ENCODE measurements around the gene CDC20. TPM values are rescaled to one million over a fixed set of nuclear protein-coding genes. Genes with fewer than 3 reads are reported as not detected.
"Not testable (repeated sequence)": the region's sequence is repeated elsewhere in the genome, so short reads cannot be mapped to it uniquely, and the experiment has no call there.

The CDC20 gene
- total RNA-seq, 1 experiment from 2014 or later, result 204 TPM

- no peaks in the 10 kb centered on the region for H3K27me3 Mint-ChIP-seq (ENCODE audit: insufficient read depth, unreplicated experiment)
- H3K4me3 Mint-ChIP-seq (ENCODE audit: unreplicated experiment), result peak overlapping the region; percentile 87
- ChIA-PET POLR2A (interaction anchor here (0.6 to 4.9 kb wide), 18 partner anchors 9 to 344 kb away, joined by 3 to 69 read pairs (median 4); partner anchors contain the start of genes C1orf210, CDC20, MED8 and SZT2), CTCF (interaction anchor here (0.6 to 1.3 kb wide), 5 partner anchors 9 to 604 kb away, joined by 3 to 5 read pairs (median 3); partner anchors contain the start of genes CDC20 and MED8)
- H3K9me3 Mint-ChIP-seq (ENCODE audit: unreplicated experiment), result no peaks in the 10 kb centered on the region
- peaks cover 33% of the 10 kb centered on the region for H3K4me1 Mint-ChIP-seq (ENCODE audit: insufficient read depth, unreplicated experiment)
- peak; percentile 79 for DNase-seq (ENCODE audit: unreplicated experiment)
- no peak for TF ChIP-seq CTCF (IDR thresholded peaks at IDR 0.05; ENCODE audit: unreplicated experiment)
- H3K36me3 Mint-ChIP-seq (ENCODE audit: insufficient read depth, unreplicated experiment), result peaks cover 26% of the 10 kb centered on the region
- peak overlapping the region; percentile 84 for H3K27ac Mint-ChIP-seq (ENCODE audit: low read depth, unreplicated experiment)
- intact Hi-C loops (cut with micrococcal nuclease), result no loop called here
- TSS peak; percentile 43 for BruUV-seq (replicated peaks)
These were observed 8.5 kb downstream of the CDC20 start for GRCh38 chr1:43367026-43367903.

DNA sequence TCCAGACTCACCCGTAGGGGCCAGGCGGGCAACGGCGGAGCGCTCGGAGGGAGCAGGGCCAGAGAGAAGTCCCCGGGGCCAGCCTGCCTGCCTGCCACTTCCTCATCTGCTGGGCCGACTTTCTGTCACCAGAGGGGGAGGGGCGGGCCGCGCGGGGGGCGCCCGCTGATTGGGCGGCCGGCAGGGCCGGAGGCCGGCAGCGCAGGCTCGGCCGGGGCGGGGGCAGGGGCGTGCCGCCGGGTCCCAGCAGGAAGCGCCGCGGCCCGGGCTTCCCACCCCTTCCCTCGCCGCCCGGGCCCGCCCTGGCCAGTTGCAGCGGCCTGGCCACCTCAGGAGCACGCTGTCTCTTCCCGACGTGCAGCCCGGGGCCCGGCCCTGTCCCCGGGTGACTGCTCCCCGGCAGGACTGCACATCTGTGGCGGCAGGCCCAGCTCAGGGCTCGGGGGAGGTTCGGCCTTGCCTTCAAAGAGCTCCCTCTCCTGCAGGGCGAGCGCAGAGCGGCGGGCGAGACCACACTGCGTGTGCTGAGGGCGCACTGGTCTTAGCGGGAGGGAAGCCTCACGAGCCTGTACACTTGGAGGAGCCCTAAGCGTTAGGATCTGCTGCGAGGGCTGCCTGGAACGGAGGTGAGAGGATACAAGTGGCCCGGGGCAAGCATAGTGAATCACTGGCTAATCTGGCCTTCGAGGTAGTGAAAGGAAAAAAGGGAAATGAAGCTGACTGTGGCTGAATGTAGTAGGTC is 9.3 kb downstream of the CDC20 start, which contains the start of gene ELOVL1:
ELOVL1 (minus strand) TSS at position 108 of the 742 bp plus-strand sequence. CDS start 2,402 bp downstream, outside the sequence.
- intact Hi-C loops (cut with micrococcal nuclease), result loop anchor here (1.0 kb wide), 1 partner anchor 21 kb away; the partner anchor contains the start of genes MED8 and SZT2
- H3K4me1 Mint-ChIP-seq (ENCODE audit: insufficient read depth, unreplicated experiment), result peaks cover 33% of the 10 kb centered on the region
- BruUV-seq (replicated peaks), result TSS peak; percentile 81
- ChIA-PET CTCF (interaction anchor here (0.6 to 1.3 kb wide), 8 partner anchors 9 to 297 kb away, joined by 3 to 8 read pairs (median 4); partner anchors contain the start of genes CDC20 and MED8), POLR2A (interaction anchor here (0.6 to 4.9 kb wide), 25 partner anchors 9 to 456 kb away, joined by 3 to 69 read pairs (median 4); partner anchors contain the start of genes C1orf210, CDC20, CFAP57 and EBNA1BP2)
- DNase-seq (ENCODE audit: unreplicated experiment), result peak; percentile 85
- no peaks in the 10 kb centered on the region for H3K9me3 Mint-ChIP-seq (ENCODE audit: unreplicated experiment)
- H3K4me3 Mint-ChIP-seq (ENCODE audit: unreplicated experiment), result peak within 1 kb of the TSS; percentile 87
- no peak for TF ChIP-seq CTCF (IDR thresholded peaks at IDR 0.05; ENCODE audit: unreplicated experiment)
- H3K36me3 Mint-ChIP-seq (ENCODE audit: insufficient read depth, unreplicated experiment), result peaks cover 18% of the 10 kb centered on the region
- no peaks in the 10 kb centered on the region for H3K27me3 Mint-ChIP-seq (ENCODE audit: insufficient read depth, unreplicated experiment)
- peak within 1 kb of the TSS; percentile 84 for H3K27ac Mint-ChIP-seq (ENCODE audit: low read depth, unreplicated experiment)

DNA sequence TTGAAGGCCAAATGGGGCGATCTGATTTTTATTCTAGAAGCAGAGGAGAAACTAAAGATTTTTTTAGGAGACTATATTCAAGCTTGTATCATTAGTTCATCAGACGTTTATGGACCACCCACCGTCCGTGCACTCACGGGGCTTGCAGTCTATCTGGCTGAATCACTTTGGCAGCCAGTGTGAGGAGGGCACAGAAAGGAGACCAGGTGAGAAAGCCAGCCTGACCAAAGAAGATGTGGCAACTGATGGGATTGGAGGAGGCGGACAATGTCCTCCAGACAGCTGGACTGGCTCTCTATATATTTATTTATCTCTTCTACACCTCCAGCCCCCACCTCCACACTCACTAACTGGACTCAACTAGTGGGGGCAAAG is 9.9 kb downstream of the CDC20 start:
- BruUV-seq (replicated peaks), result no TSS peak
- H3K4me1 Mint-ChIP-seq (ENCODE audit: insufficient read depth, unreplicated experiment), result peaks cover 33% of the 10 kb centered on the region
- H3K36me3 Mint-ChIP-seq (ENCODE audit: insufficient read depth, unreplicated experiment), result peaks cover 14% of the 10 kb centered on the region
- intact Hi-C loops (cut with micrococcal nuclease), result loop anchor here (1.0 kb wide), 1 partner anchor 21 kb away; the partner anchor contains the start of genes MED8 and SZT2
- TF ChIP-seq CTCF (IDR thresholded peaks at IDR 0.05; ENCODE audit: unreplicated experiment), result no peak
- ChIA-PET POLR2A (interaction anchor here (0.6 to 4.9 kb wide), 20 partner anchors 8 to 456 kb away, joined by 3 to 69 read pairs (median 6); partner anchors contain the start of genes C1orf210, CDC20, CFAP57 and EBNA1BP2), CTCF (interaction anchor here (0.6 to 1.2 kb wide), 6 partner anchors 10 to 298 kb away, joined by 3 to 8 read pairs (median 4); partner anchors contain the start of gene CDC20)
- peak overlapping the region; percentile 84 for H3K27ac Mint-ChIP-seq (ENCODE audit: low read depth, unreplicated experiment)
- H3K9me3 Mint-ChIP-seq (ENCODE audit: unreplicated experiment), result no peaks in the 10 kb centered on the region
- no peaks in the 10 kb centered on the region for H3K27me3 Mint-ChIP-seq (ENCODE audit: insufficient read depth, unreplicated experiment)
- H3K4me3 Mint-ChIP-seq (ENCODE audit: unreplicated experiment), result peak overlapping the region; percentile 87
- DNase-seq (ENCODE audit: unreplicated experiment), result no peak

GRCh38 chr1:43369779-43370178 is 11.0 kb downstream of the CDC20 start:
- H3K9me3 Mint-ChIP-seq (ENCODE audit: unreplicated experiment); BruUV-seq (replicated peaks); intact Hi-C loops (cut with micrococcal nuclease); H3K27me3 Mint-ChIP-seq (ENCODE audit: insufficient read depth, unreplicated experiment); H3K36me3 Mint-ChIP-seq (ENCODE audit: insufficient read depth, unreplicated experiment); H3K4me3 Mint-ChIP-seq (ENCODE audit: unreplicated experiment); DNase-seq (ENCODE audit: unreplicated experiment); H3K27ac Mint-ChIP-seq (ENCODE audit: low read depth, unreplicated experiment): not testable (repeated sequence)
- ChIA-PET POLR2A (interaction anchor here (1.3 to 4.9 kb wide), 2 partner anchors 19 to 143 kb away, joined by 4 to 69 read pairs; partner anchors contain the start of genes MED8 and SZT2), CTCF (interaction anchor here (0.7 to 1.0 kb wide), 2 partner anchors 13 to 139 kb away, joined by 3 read pairs; no protein-coding TSS in a partner anchor)
- H3K4me1 Mint-ChIP-seq (ENCODE audit: insufficient read depth, unreplicated experiment), result peaks cover 28% of the 10 kb centered on the region

Measured in MCF 10A (cell line).